GM10266 (cell line): Measurements from ENCODE around the gene BAHD1.

Source experiments
- DNase-seq: peaks from one replicate; pipeline ENCODE4 v3.0.0; 2012; ENCODE audit errors: extremely low spot score
- CTCF ChIP-seq: IDR thresholded peaks from 2 replicates; pipeline ENCODE4 v1.5.1; 2012; ENCODE audit warnings: mild to moderate bottlenecking, low read depth; ENCODE audit not compliant: control insufficient read depth, insufficient read depth; ENCODE audit errors: missing control alignments

Gene BAHD1

GRCh38 chr15:40425681-40426080, 15.1 kb upstream of the BAHD1 start:
- DNase-seq: no peak
- no peak for TF ChIP-seq CTCF

GRCh38 chr15:40427188-40427587, 13.6 kb upstream of the BAHD1 start:
- DNase-seq: no peak
- TF ChIP-seq CTCF: no peak

GRCh38 chr15:40428185-40428584, 12.6 kb upstream of the BAHD1 start:
- no peak for DNase-seq
- TF ChIP-seq CTCF: no peak

- TF ChIP-seq CTCF: no peak
- no peak for DNase-seq
Measured at GRCh38 chr15:40429068-40429710, 11.6 kb upstream of the BAHD1 start.

GRCh38 chr15:40430271-40430805, 10.4 kb upstream of the BAHD1 start:
- no peak for TF ChIP-seq CTCF
- no peak for DNase-seq

GRCh38 chr15:40435023-40435709, 5.6 kb upstream of the BAHD1 start:
- no peak for TF ChIP-seq CTCF
- no peak for DNase-seq

- DNase-seq: no peak
- no peak for TF ChIP-seq CTCF
Measured at GRCh38 chr15:40435710-40436089, 5.1 kb upstream of the BAHD1 start.
